ENCODE data around the gene SPRYD7. TPM values are rescaled to one million over a fixed set of nuclear protein-coding genes. Genes with fewer than 3 reads are reported as not detected.
"Not testable (repeated sequence)": the region's sequence is repeated elsewhere in the genome, so short reads cannot be mapped to it uniquely, and the experiment has no call there.

The SPRYD7 gene, protein sequence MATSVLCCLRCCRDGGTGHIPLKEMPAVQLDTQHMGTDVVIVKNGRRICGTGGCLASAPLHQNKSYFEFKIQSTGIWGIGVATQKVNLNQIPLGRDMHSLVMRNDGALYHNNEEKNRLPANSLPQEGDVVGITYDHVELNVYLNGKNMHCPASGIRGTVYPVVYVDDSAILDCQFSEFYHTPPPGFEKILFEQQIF
- 10 to 100 TPM; 10.9 to 14.2 (median 13.0) TPM for polyA plus RNA-seq (ENCODE audit: insufficient read length in 4 of 4)

DNA sequence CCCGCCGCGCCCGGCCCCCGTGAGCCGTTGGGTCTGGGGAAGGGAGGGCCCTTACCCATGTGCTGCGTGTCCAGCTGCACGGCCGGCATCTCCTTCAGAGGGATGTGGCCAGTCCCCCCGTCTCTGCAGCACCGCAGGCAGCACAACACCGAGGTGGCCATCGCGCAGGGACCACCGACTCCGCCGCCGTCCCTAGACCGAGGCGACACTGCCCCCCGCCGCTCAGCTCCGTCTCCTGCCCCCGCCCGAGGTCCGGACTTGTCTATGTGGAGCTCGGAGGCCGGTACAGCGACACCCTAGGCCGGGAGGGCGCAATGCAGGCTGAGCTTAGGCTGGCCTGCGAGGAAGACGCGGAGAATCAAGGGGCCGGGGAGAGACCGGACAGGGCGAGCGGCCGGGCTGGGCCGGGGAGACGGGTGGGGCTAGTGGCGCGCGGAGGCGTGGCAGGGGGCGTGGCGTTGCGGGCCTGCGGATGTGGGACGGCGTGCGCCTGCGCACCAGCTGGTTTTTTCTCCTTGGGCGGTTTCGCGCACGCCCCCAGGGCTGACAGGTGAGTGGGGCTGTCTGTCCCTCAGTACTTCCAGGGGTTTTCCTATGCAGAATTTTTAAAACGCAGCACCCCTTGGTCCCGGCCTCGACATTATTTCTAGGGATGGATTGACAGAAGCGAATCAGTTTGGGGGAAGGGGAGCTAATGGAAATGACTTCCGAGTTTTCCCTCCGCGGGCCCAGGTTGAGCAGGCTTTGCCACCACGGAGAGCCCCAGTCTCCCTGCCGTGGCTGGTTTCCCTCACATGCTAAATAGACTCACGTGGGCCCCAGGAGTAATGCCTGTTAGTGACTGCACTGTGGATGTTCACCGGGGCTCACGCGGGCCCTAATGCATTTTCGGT is at the start of gene SPRYD7:
SPRYD7 (minus strand) TSS at position 266 of the 893 bp plus-strand sequence; CDS start at position 161, 105 bp downstream.
- DNase-seq (ENCODE audit: low read depth in 4 of 4, low spot score in 3 of 4) = peak; percentile 92 to 96 (median 95)

DNA sequence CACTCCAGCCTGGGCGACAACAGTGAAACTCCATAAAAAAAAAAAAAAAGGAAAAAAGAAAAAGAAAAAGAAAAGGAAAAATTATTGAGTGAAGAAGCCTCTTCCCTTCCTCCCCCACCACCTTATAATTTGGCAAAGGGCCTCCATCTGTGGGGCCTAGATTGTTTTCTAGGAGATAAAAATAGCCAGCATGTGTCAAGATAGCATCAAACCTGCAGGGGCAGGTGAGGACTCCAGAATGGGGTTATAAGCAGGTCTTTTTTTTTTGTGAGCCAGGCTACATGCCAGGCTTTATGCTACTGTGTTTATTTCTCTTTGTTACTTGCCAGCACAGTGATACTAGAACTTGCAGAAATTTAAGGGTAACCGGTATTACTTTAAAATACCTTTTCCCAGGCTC is 49.0 kb upstream of the SPRYD7 start:
- DNase-seq (ENCODE audit: low read depth in 4 of 4, low spot score in 3 of 4) = no peak

DNA sequence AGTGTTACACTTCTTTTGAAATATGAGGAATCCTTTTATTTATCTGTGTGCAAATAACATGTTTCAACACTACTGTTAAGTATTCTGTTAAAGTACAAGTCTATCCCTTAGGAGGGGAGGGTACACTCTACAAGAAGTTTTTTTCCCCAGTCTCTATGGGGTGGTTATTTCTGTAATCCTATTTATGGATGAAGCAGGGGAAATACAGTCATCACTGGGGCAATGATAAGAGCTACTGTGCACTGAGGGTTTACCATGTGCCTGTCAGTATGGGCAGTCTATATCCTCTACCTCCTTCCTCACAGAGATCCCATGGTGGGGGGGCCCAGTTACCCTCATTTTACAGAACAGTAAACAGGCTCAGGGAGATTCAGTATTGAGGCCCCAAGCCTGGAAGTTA is 44.1 kb upstream of the SPRYD7 start:
- DNase-seq (ENCODE audit: low read depth in 4 of 4, low spot score in 3 of 4) = no peak

DNA sequence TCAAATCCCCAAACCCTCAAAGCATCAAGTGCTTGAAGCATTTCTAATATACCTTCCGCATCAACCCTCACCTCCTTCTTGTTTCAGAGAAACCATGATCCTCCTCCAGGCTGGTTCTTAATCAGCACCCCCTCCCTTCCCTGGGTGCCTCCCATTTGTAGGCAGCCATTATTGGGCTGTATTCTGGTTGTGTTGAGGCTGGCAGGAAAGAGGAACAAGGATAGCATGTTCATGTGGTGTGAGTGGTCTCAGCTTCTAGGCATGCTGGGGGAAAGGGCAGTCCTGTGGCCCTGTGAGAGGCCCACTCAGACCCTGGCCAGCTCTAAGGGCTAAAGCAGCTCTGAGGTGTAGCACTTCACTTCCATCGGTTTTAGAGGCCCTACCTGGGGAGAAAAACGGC is 41.9 kb upstream of the SPRYD7 start:
- DNase-seq (ENCODE audit: low read depth in 4 of 4, low spot score in 3 of 4) = no peak

DNA sequence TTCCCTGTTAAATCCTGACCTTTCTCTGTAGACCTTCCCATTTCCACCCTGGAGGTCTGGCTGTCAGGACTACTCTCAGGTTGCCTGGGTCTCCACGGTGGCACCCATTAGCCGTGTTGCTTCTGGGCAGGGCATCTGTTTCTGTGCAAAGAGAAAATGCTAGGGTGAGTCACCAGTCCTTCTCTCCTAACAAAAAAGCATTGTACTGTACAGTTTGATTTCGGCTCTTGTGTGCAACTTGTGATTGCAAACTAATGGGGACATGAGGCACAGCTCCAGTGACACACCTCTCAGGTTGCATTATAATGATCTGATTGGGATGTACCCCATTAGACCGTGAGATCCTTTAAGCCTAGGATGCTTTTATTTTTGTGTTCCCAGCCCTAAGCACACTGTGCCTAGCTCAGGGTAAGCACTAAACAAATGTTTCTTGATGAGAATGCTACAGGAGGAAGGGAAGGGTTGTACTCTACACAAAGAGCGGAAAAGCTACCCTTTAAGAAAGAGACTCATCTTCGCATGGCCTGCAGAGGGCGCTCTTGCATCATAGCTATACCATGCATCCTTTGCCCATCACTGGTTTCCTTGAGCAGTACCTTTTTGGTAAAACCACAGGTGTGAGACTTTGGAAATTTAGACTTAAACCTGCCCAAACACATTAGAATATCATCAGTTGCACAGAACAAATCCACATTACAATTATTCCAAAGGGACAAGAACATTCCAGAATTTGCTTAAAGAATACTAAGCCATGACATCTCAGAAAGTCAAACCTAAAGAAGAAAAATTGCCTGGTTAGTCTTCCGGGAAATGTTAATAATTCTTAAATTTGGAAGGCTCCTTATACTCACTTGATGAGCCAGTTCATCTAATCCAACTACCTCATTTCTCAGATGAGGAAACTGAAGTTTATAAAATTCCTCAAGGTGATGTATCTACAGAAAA is 40.4 kb upstream of the SPRYD7 start:
- peak; percentile 23 to 57 (median 48) for DNase-seq (ENCODE audit: low read depth in 4 of 4, low spot score in 3 of 4)

DNA sequence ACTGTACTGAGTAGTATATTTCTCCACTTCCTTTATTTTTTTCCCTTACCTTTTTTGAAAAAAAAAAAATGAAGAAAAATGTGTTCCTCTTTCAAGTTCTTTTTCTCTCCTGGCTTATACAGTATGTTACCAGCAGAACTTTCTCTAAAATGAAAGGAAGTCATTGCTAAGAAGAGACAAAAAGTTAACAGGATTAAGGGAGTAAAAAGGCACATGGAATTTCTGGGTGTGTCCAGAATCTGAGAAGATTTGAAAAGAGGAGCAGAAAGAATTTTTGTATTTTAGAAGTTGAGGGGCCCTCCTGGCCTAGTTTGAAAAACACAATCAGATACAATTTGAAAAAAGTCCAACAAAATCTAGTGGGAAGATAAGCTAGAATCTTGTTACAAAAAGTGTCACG is 39.7 kb upstream of the SPRYD7 start:
- no peak for DNase-seq (ENCODE audit: low read depth in 4 of 4, low spot score in 3 of 4)

DNA sequence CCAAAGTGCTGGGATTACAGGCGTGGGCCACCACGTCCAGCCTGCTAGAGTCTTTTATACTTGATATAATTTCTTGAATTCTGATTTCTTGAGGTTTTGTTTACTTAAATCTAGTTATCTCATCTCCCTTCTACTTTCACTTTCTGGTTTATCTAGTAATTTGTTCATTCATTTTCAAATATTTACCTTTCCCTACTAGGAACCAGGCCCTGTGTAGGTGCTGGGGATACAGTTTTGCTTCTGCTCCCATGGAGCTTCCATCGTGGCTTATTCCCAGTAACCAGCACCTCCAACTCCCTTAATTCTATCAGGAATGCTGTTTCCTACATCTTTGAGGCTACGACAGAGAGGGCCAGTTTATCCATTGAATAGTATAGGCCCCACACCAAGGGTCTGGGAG is 36.6 kb upstream of the SPRYD7 start:
- no peak for DNase-seq (ENCODE audit: low read depth in 4 of 4, low spot score in 3 of 4)

DNA sequence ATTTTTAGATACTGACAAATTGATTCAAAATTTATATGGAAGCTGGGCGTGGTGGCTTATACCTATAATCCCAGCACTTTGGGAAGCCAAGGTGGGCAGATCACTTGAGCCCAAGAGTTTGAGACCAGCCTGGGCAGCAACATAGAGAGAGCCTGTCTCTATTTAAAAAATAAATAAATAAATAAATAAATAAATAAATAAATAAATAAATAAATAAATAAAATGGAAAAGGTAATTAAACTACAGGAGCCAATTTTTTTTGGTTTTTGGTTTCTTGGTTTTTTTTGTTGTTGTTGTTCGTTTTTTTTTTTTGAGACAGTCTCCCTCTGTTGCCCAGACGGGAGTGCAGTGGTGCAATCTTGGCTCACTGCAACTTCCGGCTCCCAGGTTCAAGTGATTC is 31.3 kb upstream of the SPRYD7 start:
- DNase-seq (ENCODE audit: low read depth in 4 of 4, low spot score in 3 of 4) = no peak

DNA sequence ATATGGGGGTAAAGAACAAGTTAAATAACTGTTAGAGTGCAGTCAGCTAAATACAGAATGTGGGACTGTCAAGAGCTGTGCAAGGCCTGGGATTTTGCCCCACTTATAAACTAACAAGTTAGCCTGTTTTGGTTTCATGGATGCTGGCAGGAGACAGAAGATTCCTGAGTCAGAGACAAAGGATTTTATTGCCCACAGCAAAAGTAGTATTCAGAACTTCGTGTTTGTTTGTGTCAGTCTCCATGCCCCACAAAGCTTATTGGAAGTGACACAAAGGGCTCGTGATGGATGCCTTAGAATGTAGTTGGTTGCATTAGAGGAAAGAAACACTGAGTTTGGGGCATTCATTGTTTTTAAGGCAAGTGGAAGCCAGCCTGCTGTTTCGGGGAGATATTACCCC is 22.2 kb upstream of the SPRYD7 start:
- DNase-seq (ENCODE audit: low read depth in 4 of 4, low spot score in 3 of 4) = no peak

DNA sequence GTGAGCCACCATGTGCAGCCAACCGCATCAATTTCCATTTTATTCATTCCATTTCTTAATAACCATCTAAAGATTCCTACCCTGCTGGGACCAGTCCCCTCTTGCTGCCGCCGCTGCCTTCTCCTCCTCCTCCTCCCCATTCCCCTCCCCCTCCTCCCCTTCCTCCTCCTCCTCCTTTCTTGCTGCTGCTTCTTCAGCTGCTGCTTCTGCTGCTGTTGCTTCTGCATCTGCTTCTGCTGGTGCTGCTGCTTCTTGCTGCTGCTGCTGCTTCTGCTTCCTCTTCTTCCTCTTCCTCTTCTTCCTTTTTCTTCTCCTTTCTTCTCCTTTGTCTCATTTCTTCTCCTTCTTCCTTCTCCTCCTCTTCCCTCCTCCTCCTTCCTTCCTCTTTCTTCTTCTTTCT is 20.0 kb upstream of the SPRYD7 start:
- no peak for DNase-seq (ENCODE audit: low read depth in 4 of 4, low spot score in 3 of 4)

DNA sequence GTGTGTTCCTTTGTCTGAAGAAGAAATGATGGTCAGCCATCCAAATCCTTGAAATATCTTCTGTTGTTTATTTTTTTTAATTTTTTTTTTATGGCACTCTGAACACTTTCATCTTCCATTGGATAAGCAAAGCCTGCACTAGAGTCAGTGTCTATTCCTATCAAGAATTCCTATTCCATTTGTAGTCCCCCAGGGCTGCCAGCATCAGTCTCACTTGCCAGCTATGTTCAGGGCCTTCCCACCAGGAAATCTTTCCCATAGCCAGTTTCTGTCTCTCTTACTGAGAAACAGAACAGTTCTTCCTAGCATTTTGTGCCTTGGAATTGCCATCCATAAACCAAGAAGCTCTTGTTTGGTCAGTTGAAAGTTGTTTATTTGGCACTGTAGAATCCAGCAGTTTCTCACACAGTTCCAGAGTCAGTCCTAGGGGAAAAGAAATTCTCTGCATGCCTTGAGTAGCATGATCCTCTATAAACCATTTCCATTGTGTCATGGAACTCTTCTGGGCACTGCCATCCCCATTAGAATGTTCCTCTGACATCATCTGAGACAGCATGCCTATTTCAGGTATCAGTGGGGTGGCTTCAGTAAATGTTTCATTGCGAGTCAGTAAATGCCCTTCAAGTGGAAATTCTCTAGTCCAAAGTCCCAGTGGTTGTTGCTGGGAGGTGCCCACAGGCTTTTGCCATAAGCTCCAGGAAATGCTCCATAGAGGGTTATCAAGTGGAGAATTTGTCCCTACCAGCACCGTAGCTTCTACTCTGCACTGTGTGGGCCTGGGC is 18.7 kb upstream of the SPRYD7 start:
- no peak for DNase-seq (ENCODE audit: low read depth in 4 of 4, low spot score in 3 of 4)

DNA sequence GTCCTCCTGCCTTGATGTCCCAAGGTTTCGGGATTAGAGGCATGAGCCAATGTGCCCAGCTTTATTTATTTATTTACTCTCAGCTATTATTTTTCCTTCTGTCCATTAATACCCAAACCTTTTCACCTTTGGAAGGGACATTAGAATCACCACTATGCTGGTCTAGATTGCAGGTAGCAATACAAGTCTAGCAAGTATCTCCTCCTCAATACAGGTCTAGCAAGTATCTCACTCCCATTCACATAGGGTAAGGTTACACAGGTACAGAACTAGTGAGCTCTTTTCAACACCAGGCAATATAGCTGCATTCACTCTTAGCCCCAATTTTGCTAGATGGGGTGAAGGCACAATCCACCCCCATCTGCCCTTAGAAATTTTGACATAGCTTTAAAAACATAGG is 17.4 kb upstream of the SPRYD7 start:
- DNase-seq (ENCODE audit: low read depth in 4 of 4, low spot score in 3 of 4) = no peak

DNA sequence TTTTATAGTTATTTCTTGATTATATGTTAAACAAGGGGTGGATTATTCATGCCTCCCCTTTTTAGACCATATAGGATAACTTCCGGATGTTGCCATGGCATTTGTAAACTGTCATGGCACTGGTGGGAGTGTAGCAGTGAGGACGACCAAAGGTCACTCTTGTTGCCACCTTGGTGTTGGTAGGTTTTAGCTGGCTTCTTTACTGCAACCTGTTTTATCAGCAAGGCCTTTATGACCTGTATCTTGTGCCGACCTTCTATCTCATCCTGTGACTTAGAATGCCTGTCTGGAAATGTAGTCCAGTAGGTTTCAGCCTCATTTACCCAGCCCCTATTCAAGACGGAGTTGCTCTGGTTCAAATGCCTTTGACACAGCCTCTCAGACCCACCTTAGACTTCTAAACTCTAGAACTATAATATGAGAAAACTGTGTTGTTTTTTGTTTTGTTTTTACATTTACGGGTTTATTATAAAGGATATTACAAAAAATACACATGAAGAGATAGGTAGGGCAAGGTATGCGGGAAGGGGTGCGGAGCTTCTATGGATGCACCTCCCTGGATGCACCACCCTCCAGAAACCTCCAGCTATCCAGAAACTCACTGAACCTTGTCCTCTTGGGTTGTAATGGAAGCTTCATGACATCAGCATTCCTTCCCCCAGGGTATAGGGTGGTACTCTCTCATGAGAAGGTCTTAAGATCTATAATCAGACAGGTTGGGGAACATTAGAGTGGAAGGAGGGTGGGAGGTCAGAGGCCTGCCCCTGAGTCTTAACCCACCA is 15.8 kb upstream of the SPRYD7 start:
- no peak for DNase-seq (ENCODE audit: low read depth in 4 of 4, low spot score in 3 of 4)

DNA sequence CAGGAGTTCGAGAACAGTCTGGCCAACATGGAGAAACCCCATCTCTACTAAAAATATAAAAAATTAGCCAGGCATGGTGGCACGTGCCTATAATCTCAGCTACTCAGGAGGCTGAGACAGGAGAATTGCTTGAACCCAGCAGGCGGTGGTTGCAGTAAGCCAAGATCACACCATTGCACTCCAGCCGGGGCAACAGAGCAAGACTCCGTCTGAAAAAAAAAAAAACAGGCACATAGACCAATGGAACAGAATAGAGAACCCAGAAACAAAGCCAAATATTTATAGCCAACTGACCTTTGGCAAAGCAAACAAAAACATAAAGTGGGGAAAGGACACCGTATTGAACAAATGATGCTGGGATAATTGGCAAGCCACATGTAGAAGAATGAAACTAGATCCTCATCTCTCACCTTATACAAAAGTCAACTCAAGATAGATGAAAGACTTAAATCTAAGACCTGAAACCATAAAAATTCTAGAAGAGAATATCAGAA is 12.7 kb upstream of the SPRYD7 start:
- not testable (repeated sequence) for DNase-seq (ENCODE audit: low read depth in 4 of 4, low spot score in 3 of 4)

DNA sequence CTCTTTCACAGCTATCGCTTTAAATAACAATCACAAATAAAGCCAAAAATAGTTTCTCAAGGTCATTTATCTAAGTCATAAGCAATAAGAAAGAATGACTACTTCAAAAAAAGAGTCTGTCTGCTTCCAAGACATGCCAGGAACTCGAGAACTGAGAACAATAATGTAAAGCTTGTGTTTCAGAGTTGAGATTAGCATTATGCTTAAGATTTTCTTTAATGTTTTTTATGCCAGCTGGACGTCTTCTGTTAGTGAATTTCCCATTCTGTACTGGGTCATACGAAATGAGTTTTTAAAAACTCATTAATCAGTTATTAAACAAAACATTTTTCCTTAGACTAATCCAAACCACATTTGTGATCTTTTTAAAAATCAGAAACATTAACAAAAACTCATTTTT is 3.2 kb upstream of the SPRYD7 start:
- no peak for DNase-seq (ENCODE audit: low read depth in 4 of 4, low spot score in 3 of 4)

DNA sequence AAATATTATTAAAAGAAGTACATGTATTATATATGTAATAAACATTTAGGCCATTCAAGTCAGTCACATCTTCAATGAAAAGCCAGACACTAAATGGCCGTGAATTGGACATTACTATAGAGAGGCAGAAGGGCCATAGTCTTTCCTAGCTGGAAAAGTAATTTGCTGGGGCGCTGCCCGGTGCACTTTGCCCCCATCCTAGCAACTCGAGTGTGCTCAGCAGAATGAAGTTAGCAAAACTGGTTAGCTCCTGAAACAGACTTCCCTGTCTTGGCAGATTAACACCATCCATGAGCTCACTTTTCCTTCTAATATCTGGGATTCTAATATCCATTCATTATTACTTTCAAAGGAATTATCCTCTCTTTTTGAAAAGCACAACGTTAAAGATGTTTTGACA is 2.8 kb upstream of the SPRYD7 start:
- no peak for DNase-seq (ENCODE audit: low read depth in 4 of 4, low spot score in 3 of 4)

DNA sequence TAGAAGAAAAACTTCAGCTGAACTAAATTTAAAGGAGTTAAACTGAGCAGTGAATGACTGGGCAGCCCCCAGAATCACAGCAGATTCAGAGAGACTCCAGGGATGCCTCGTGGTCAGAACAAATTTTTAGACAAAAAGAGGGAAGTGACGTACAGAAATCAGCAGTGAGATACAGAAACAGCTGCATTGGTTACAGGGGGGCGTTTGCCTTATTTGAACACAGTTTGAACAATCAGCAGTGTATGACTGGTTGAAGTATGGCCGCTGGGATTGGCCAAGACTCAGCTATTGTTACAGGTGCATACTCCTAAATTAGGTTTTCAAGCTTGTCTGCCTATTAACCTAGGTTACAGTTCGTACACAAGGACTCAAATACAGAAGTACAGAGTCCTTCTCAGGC is 2.2 kb upstream of the SPRYD7 start:
- no peak for DNase-seq (ENCODE audit: low read depth in 4 of 4, low spot score in 3 of 4)

DNA sequence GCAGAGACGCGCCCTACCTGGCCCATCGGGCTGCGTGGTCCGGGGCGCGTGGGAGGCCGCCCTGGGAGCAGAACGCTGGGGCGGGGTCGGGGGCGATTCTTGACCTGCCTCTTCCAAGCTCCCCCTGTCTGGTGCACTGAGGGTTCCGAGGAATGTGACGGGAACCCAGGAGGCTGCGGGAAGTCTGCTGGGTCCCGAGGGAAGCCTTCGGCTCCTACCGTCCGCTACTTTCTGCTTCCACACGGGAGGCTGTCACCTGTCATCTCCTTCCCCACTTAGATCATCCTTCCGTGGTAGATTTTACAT is 781 bp upstream of the SPRYD7 start:
- DNase-seq (ENCODE audit: low read depth in 4 of 4, low spot score in 3 of 4) = peak in 1 of 4 donors; percentile 10
